ENCODE data around the gene MAGED2.
"Not testable (repeated sequence)": the region's sequence is repeated elsewhere in the genome, so short reads cannot be mapped to it uniquely, and the experiment has no call there.

The MAGED2 gene

GRCh38 chrX:54824195-54824594 lies 16.6 kb downstream of the MAGED2 start:
- no peak for TF ChIP-seq CTCF (IDR thresholded peaks at IDR 0.05; ENCODE audit: poor library complexity, severe bottlenecking)
- Histone ChIP-seq H3K9me3 (ENCODE audit: severe bottlenecking) (no peaks in the 10 kb centered on the region), H3K27me3 (ENCODE audit: insufficient read depth, poor library complexity, severe bottlenecking) (no peaks in the 10 kb centered on the region), H3K4me3 (ENCODE audit: severe bottlenecking) (no peak overlapping the region), H3K27ac (ENCODE audit: poor library complexity, severe bottlenecking) (no peak overlapping the region), H3K36me3 (ENCODE audit: low read depth) (no peaks in the 10 kb centered on the region), H3K4me1 (ENCODE audit: insufficient read depth, poor library complexity, severe bottlenecking) (no peaks in the 10 kb centered on the region)
- no peak for DNase-seq (ENCODE audit: low spot score)
- ATAC-seq (ENCODE audit: low read depth), result no peak

- H3K36me3 ChIP-seq (ENCODE audit: low read depth), result no peaks in the 10 kb centered on the region
- no peak overlapping the region for H3K4me3 ChIP-seq (ENCODE audit: severe bottlenecking)
- no peak for ATAC-seq (ENCODE audit: low read depth)
- no peak for DNase-seq (ENCODE audit: low spot score)
- no peaks in the 10 kb centered on the region for H3K9me3 ChIP-seq (ENCODE audit: severe bottlenecking)
- H3K4me1 ChIP-seq (ENCODE audit: insufficient read depth, poor library complexity, severe bottlenecking), result no peaks in the 10 kb centered on the region
- no peaks in the 10 kb centered on the region for H3K27me3 ChIP-seq (ENCODE audit: insufficient read depth, poor library complexity, severe bottlenecking)
- no peak for TF ChIP-seq CTCF (IDR thresholded peaks at IDR 0.05; ENCODE audit: poor library complexity, severe bottlenecking)
- no peak overlapping the region for H3K27ac ChIP-seq (ENCODE audit: poor library complexity, severe bottlenecking)
These were observed 17.2 kb downstream of the MAGED2 start for GRCh38 chrX:54824722-54825121.

GRCh38 chrX:54825716-54826438 lies 18.3 kb downstream of the MAGED2 start:
- TF ChIP-seq CTCF (IDR thresholded peaks at IDR 0.05; ENCODE audit: poor library complexity, severe bottlenecking), result no peak
- Histone ChIP-seq H3K4me1 (ENCODE audit: insufficient read depth, poor library complexity, severe bottlenecking) (no peaks in the 10 kb centered on the region), H3K36me3 (ENCODE audit: low read depth) (no peaks in the 10 kb centered on the region), H3K4me3 (ENCODE audit: severe bottlenecking) (no peak overlapping the region), H3K27ac (ENCODE audit: poor library complexity, severe bottlenecking) (no peak overlapping the region), H3K9me3 (ENCODE audit: severe bottlenecking) (no peaks in the 10 kb centered on the region), H3K27me3 (ENCODE audit: insufficient read depth, poor library complexity, severe bottlenecking) (no peaks in the 10 kb centered on the region)
- ATAC-seq (ENCODE audit: low read depth) (no peak), DNase-seq (ENCODE audit: low spot score) (no peak)

DNA sequence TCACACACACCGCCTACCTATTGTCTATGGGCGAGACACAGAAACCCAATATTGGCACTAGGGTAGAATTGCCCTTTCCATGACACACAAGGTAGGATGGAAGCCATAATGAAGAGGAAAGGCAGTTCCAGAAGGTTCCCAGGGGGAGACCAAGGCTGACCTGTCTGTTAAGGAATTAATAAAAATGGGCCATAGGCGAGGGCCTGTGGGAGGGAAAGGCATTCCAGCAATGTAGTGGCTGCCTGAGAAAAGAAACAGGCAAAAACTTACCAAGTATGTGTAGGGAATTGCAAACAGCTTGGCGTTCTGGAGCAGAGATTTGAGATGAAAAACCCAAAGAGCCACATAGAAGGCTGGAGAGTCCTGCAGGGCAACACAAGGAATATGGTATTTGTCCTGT lies 19.1 kb downstream of the MAGED2 start:
- DNase-seq (ENCODE audit: low spot score), result no peak
- no peak for TF ChIP-seq CTCF (IDR thresholded peaks at IDR 0.05; ENCODE audit: poor library complexity, severe bottlenecking)
- no peak overlapping the region for H3K27ac ChIP-seq (ENCODE audit: poor library complexity, severe bottlenecking)

DNA sequence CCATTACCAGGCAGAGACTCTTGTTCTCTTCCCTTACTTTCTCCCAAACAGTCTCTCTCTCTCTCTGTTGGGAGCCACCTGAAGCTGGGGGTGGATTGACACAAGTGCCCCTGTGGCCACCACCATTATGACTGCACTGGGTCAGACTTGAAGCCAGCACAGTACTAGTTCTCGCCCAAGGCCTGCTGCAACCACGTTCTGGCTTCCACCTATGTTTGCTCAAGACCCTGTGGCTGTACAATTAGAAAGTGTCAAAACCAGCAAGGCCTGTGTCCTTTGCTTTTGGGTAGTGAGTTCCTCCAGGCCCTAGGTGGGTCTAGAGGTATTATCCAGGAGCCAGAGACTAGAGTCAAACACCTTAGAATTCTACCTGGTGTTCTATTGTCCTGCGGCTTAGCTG lies 31.0 kb downstream of the MAGED2 start:
- no peak for DNase-seq (ENCODE audit: low spot score)
- no peaks in the 10 kb centered on the region for H3K4me1 ChIP-seq (ENCODE audit: insufficient read depth, poor library complexity, severe bottlenecking)
- H3K36me3 ChIP-seq (ENCODE audit: low read depth), result no peaks in the 10 kb centered on the region
- H3K27ac ChIP-seq (ENCODE audit: poor library complexity, severe bottlenecking), result no peak overlapping the region
- H3K4me3 ChIP-seq (ENCODE audit: severe bottlenecking), result no peak overlapping the region
- ATAC-seq (ENCODE audit: low read depth), result no peak
- H3K9me3 ChIP-seq (ENCODE audit: severe bottlenecking), result no peaks in the 10 kb centered on the region
- H3K27me3 ChIP-seq (ENCODE audit: insufficient read depth, poor library complexity, severe bottlenecking), result no peaks in the 10 kb centered on the region
- TF ChIP-seq CTCF (IDR thresholded peaks at IDR 0.05; ENCODE audit: poor library complexity, severe bottlenecking), result no peak

More for the DNA sequence above, 19.1 kb downstream of the MAGED2 start:
- Histone ChIP-seq H3K4me1 (ENCODE audit: insufficient read depth, poor library complexity, severe bottlenecking) (no peaks in the 10 kb centered on the region), H3K27me3 (ENCODE audit: insufficient read depth, poor library complexity, severe bottlenecking) (no peaks in the 10 kb centered on the region), H3K36me3 (ENCODE audit: low read depth) (no peaks in the 10 kb centered on the region), H3K9me3 (ENCODE audit: severe bottlenecking) (no peaks in the 10 kb centered on the region), H3K4me3 (ENCODE audit: severe bottlenecking) (no peak overlapping the region)
- no peak for ATAC-seq (ENCODE audit: low read depth)

GRCh38 chrX:54841184-54841874 lies 33.8 kb downstream of the MAGED2 start:
- H3K4me3 ChIP-seq (ENCODE audit: severe bottlenecking); DNase-seq (ENCODE audit: low spot score); H3K27ac ChIP-seq (ENCODE audit: poor library complexity, severe bottlenecking); H3K4me1 ChIP-seq (ENCODE audit: insufficient read depth, poor library complexity, severe bottlenecking); H3K9me3 ChIP-seq (ENCODE audit: severe bottlenecking); H3K27me3 ChIP-seq (ENCODE audit: insufficient read depth, poor library complexity, severe bottlenecking); H3K36me3 ChIP-seq (ENCODE audit: low read depth): not testable (repeated sequence)
- ATAC-seq (ENCODE audit: low read depth), result peak; percentile 54; the same call in 1 of the 3 replicates

Data from RWPE2 (cell line).